Hematopoietic multipotent progenitor cell (in vitro differentiated cells): ENCODE results near the gene PDPK1. TPM values are rescaled to one million over a fixed set of nuclear protein-coding genes. Genes with fewer than 3 reads are reported as not detected.
"Not testable (repeated sequence)": the region's sequence is repeated elsewhere in the genome, so short reads cannot be mapped to it uniquely, and the experiment has no call there.

Experiments
- DNase-seq, 3 donors: peaks; one replicate each; pipeline ENCODE4 v3.0.0-alpha.2; 2011 to 2015; ENCODE audit warnings: low read depth in 2 of 3, low spot score in 2 of 3
- total RNA-seq: library from RNA; depleted of rRNA; stranded (reverse); fragments of >200 nt; gene quantifications from one replicate; pipeline ENCODE4 v1.2.3, GENCODE V29; 2012

PDPK1 gene
- total RNA-seq, 1 donor = 21.5 TPM

DNA sequence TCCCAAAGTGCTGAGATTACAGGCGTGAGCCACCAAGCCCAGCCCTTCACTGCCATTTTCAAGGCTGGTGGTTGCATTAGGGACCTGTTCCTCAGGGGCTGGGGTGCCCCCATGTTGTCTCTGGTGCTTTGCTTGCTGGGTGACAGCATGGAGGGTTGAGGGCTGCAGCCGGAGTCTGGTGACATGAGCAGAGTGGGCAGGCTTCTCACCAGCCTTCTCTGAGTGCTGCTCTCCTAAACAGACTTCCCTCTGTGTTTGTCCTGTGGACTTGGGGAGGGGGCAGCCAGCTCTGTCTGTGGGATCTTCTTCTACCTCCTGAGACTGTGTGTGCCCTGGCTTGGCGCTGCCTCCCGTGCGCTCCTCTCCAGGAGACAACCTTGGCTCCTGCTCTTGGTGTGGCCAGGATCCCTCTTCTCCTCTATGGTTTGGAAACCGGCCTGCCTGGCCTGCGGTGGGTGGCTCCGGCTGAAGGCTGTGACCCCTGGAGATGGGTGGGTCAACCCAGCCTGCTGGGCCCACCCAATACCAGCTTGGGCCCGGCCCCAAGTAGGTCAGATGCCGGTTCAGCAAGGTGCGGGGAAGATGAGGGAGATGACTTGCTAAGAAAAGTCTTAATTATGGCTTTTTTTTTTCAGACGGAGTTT is 72.1 kb downstream of the PDPK1 start:
- DNase-seq = no peak

DNA sequence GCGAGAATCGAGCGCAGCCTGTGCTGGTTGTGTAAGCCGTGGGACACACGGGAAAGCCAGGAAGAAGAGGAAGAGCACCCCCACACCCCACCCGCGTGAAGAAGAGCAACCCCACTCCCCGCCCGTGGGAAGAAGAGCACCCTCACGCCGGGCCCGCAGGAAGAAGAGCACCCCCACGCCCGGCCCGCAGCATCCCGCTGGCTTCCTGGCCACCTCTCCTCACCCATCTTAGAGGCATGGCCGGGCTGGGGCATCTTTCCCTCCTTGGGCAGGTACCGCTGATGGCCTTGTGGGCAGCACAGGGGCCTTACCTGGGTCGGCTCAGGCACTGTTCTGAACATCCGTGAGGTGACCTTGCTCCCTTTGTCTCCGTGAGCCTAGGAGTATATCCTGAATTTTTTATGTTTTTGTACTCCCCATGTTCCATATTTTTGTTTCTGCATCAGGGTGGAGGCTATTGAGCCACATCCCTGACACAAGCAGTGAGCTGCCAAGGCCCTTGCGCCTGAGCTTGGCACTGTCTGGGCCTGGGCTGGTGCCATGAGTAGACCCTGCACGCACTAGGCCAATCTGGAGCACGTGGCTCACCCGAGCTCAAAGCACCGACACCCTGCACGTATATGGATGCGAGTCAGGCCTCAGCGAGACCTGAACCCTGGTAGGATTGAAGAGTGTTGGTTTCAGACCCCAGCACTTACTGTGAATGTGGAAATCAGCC is 73.1 kb downstream of the PDPK1 start:
- DNase-seq = no peak

- no peak for DNase-seq
Observed at GRCh38 chr16:2611499-2611862, 73.7 kb downstream of the PDPK1 start.

- DNase-seq = not testable (repeated sequence)
Observed at GRCh38 chr16:2611877-2612276, 74.1 kb downstream of the PDPK1 start.

DNA sequence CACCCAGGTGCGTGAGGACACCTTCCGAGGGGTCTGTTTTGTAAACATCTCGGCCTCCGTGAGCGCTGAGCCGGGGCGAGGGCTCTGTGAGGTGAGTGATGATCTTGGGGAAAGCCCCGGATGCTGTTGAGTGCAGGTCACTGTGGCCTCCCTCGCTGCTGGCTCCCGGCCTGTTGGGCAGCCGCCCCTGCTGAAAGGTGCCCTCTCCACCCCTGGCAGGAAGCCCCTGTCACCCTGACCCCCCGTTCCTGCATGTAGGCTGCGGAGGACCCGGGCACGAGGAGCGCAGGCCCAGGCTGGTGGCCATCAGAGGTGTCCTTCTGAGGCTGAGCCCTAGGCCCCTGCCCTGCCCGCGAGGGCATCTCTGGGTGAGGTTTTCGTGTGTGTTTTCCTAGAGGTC is 75.4 kb downstream of the PDPK1 start:
- DNase-seq = not testable (repeated sequence)

DNA sequence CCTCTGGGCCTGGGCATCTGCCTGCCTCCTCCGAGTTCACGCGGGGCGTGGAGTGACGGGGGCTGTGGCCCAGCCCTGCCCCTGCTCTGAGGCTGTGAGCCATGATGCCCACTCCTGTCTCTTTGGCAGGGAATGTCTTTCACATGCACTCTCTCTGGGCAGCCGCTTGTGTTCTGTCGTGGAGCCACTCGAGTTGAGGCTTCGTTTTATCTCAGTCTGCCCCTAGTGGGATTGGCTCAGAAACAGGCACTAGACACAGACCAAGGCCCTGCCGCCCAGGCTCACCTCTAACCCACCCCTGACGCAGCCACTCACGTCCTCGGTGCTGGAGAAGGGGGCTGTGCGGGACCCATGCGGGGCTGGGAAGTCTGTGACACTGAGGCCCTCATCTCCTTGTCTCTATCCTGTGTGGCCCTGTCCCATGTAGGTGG is 77.0 kb downstream of the PDPK1 start:
- DNase-seq = no peak

- DNase-seq = not testable (repeated sequence)
Observed at GRCh38 chr16:2618964-2619363, 81.1 kb downstream of the PDPK1 start.

GRCh38 chr16:2619628-2620027 is 81.8 kb downstream of the PDPK1 start:
- DNase-seq = peak in 2 of 3 donors; percentile 78 to 89

- DNase-seq = not testable (repeated sequence)
Observed at GRCh38 chr16:2620870-2621269, 83.0 kb downstream of the PDPK1 start.

DNA sequence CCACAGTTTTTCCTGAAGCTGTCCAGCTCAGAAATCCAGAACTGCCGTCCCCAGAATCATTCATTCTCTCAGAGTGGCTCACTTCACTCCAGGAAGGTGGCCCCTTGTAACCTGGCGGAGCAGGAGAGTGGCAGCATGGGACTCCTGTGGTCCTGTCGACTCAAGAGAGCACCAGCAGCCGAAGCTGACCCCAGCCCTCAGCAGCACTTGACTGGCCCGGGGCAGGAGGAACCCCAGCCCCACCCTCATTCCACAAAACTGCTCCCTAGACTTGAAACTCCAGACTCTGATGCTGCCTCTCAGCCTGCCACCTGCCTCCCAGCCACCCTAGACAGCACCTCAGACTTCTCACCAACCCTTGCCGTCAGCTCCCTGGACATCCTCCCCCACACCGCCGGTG is 83.6 kb downstream of the PDPK1 start:
- not testable (repeated sequence) for DNase-seq

DNA sequence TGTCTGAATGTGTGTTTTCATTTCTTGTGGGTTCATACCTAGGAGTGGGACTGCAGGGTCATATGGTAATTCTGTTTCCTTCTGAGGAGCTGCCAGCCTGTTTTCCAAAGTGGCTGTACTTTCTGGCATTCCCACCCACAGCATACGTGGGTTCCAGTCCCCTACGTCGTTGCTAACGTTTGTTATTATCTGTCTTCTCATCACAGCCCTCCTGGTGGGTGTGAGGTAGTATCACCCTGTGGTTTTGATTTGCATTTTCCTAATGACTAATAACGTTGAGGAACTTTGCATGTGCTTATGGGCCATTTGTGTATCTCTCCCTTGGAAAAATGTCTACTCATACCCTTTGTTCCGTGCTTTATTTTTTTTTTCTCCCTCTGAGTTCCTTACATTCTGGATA is 89.3 kb downstream of the PDPK1 start:
- DNase-seq = not testable (repeated sequence)

- DNase-seq = not testable (repeated sequence)
Observed at GRCh38 chr16:2631203-2631602, 93.4 kb downstream of the PDPK1 start.

- not testable (repeated sequence) for DNase-seq
Observed at GRCh38 chr16:2632291-2632690, 94.5 kb downstream of the PDPK1 start.

- DNase-seq = not testable (repeated sequence)
Observed at GRCh38 chr16:2639071-2639721, 101.4 kb downstream of the PDPK1 start.

DNA sequence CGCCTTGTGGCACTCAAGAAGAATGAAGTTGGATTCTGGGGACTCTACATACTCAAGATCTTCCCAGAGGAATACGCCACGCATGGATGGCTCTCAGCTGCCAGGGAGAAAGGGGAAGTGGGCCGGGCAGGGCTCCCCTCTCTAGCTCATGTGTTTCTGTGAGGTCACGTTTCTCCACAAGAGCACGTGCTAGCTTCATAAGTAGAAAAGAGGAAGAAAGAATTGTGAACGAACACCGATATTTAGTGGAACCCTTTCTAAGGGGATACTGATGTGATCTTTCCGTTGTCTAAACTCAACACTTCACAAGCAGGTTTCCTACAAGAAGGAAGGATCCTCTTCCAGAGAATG is 101.9 kb downstream of the PDPK1 start:
- DNase-seq = not testable (repeated sequence)

DNA sequence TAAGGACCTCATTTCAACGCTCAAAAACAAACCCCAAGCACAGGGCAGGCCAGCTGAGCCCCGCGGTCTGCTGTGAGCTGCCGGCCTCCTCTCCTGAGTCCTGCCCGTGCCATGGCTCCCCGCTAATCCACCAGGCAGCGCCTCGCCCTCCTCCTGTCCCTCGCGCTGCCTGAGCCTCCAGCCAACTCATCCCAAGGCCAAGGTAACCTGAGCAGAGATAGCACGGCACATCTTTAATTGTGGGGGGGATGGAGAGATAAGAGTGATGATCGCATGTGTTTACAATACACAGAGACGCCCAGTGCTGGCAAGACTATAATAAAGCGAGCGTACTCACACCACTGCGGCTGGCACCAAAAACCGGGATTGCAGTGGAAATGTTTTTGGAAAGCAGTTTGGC is 104.7 kb downstream of the PDPK1 start:
- DNase-seq = not testable (repeated sequence)

GRCh38 chr16:2644754-2645453 is 107.1 kb downstream of the PDPK1 start:
- DNase-seq = not testable (repeated sequence)

DNA sequence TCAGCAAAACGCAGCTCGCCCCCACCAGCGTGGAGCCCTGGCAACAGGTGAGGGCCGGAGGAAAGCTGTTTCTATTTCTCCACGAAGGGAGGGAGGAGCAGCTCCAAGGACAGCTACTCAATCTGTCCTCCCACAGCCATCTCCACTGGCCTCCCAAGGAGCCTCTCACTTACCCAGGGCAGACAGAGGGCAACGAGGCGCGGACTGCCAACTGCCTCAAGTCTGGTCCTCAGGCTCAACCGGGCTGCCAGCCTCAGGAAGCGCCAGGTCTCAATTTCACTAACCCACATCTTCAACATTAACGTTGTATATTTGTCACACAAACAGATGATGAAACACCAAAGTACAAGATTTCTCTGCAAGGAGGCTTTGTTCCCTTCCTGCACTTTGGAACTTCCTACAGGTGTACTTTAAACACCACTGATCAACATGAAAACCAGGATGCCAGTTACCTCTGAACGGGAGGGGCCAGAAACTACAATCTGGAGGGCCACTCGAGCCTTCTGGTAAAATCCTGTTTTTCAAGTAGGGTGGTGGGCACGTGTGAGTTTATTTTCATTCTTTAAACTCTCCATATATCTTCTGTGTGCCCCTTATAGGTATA is 113.5 kb downstream of the PDPK1 start:
- DNase-seq = not testable (repeated sequence)
